IMR-90 (cell line): ENCODE measurements around the gene CREG2. TPM values are rescaled to one million over a fixed set of nuclear protein-coding genes. Genes with fewer than 3 reads are reported as not detected.

Experiments
- ATAC-seq: fragments of 200-7000 bp; cut with Tn5 transposase; 2 replicates; pipeline ENCODE4 v1.9.1; 2020; ENCODE audit warnings: low read depth, mild to moderate bottlenecking, moderate library complexity
- BruUV-seq: library from RNA; stranded (reverse); fragments of 400-500 nt; replicated peaks from 2 replicates; lab custom pipeline; 2021; lab: Mats Ljungman, UMichigan
- CTCF ChIA-PET: fragments of 300-600 bp; formaldehyde crosslinking; extraction: SDS; loops from one replicate; lab custom pipeline; 2021; ENCODE audit warnings: antibody characterized with exemption; lab: Yijun Ruan, JAX
- POLR2A ChIA-PET: fragments of 300-600 bp; sonication (Branson Sonifier 250); formaldehyde crosslinking; loops from one replicate; lab custom pipeline; 2022; ENCODE audit warnings: antibody characterized with exemption; ENCODE audit not compliant: unreplicated experiment; lab: Charles Lee
- DNase-seq: peaks from one replicate; pipeline ENCODE4 v3.0.0; 2013
- H2AFZ ChIP-seq: replicated peaks from 2 replicates; pipeline ENCODE3; 2013; ENCODE audit warnings: low read length, mild to moderate bottlenecking; ENCODE audit not compliant: poor library complexity
- H2AK5ac ChIP-seq: 2 replicates; pipeline ENCODE4 v1.6.1; 2013; ENCODE audit warnings: low read depth, low read length, inconsistent platforms
- H2AK9ac ChIP-seq: replicated peaks from 2 replicates; pipeline ENCODE3; 2013; ENCODE audit warnings: mild to moderate bottlenecking, low read depth, low read length, moderate library complexity; ENCODE audit not compliant: poor library complexity
- H2BK120ac ChIP-seq: 2 replicates; pipeline ENCODE4 v1.6.1; 2013; ENCODE audit warnings: low read depth, low read length, inconsistent platforms
- H2BK15ac ChIP-seq: 3 replicates; pipeline ENCODE4 v1.6.1; 2013; ENCODE audit warnings: low read depth, low read length, inconsistent platforms
- H2BK20ac ChIP-seq: 2 replicates; pipeline ENCODE4 v1.6.1; 2013; ENCODE audit warnings: low read depth, mild to moderate bottlenecking, inconsistent platforms, low read length, moderate library complexity
- H2BK5ac ChIP-seq: 2 replicates; pipeline ENCODE4 v1.6.1; 2013; ENCODE audit warnings: mild to moderate bottlenecking, low read depth, low read length, inconsistent platforms; ENCODE audit not compliant: poor library complexity, severe bottlenecking
- H3K14ac ChIP-seq: replicated peaks from 2 replicates; pipeline ENCODE4 v1.6.1; 2013; ENCODE audit warnings: low read depth, low read length, inconsistent platforms
- H3K18ac ChIP-seq: 2 replicates; pipeline ENCODE4 v1.6.1; 2013; ENCODE audit warnings: low read depth, low read length, control low read depth
- H3K23ac ChIP-seq: 2 replicates; pipeline ENCODE4 v1.6.1; 2013; ENCODE audit warnings: low read depth, low read length, inconsistent platforms
- H3K27ac ChIP-seq: 2 replicates; pipeline ENCODE4 v1.5.1; 2013; ENCODE audit warnings: mild to moderate bottlenecking, control low read depth, low read length; ENCODE audit not compliant: insufficient read depth
- H3K27me3 ChIP-seq: 2 replicates; pipeline ENCODE4 v1.6.1; 2013; ENCODE audit warnings: low read length; ENCODE audit not compliant: control insufficient read depth, insufficient read depth
- H3K36me3 ChIP-seq: 2 replicates; pipeline ENCODE4 v1.6.1; 2013; ENCODE audit warnings: low read length, mixed read lengths; ENCODE audit not compliant: control insufficient read depth, insufficient read depth
- H3K4ac ChIP-seq: 2 replicates; pipeline ENCODE4 v1.6.1; 2013; ENCODE audit warnings: low read depth, low read length, inconsistent platforms
- H3K4me1 ChIP-seq: 2 replicates; pipeline ENCODE4 v1.6.1; 2013; ENCODE audit warnings: low read length, mixed read lengths; ENCODE audit not compliant: control insufficient read depth, insufficient read depth
- H3K4me2 ChIP-seq: 2 replicates; pipeline ENCODE4 v1.6.1; 2013; ENCODE audit warnings: low read depth, mild to moderate bottlenecking, control low read depth, low read length, moderate library complexity
- H3K4me3 ChIP-seq: 2 replicates; pipeline ENCODE4 v1.5.1; 2013; ENCODE audit warnings: low read depth, mild to moderate bottlenecking, control low read depth, low read length, moderate library complexity; ENCODE audit not compliant: insufficient read depth
- H3K56ac ChIP-seq: 2 replicates; pipeline ENCODE4 v1.6.1; 2013; ENCODE audit warnings: low read length, inconsistent platforms; ENCODE audit not compliant: insufficient read depth; ENCODE audit errors: extremely low read depth
- H3K79me1 ChIP-seq, 2 experiments: 2 replicates each; pipeline ENCODE4 v1.6.1; 2013; ENCODE audit warnings: low read length in 2 of 2, inconsistent platforms in 1 of 2, low read depth in 1 of 2
- H3K9ac ChIP-seq: 2 replicates; pipeline ENCODE4 v1.6.1; 2013; ENCODE audit warnings: low read depth, low read length, control low read depth
- H3K9me1 ChIP-seq: 2 replicates; pipeline ENCODE4 v1.6.1; 2013; ENCODE audit warnings: low read length, inconsistent platforms; ENCODE audit not compliant: insufficient read depth
- H3K9me3 ChIP-seq: 2 replicates; pipeline ENCODE4 v1.6.1; 2013; ENCODE audit warnings: low read length; ENCODE audit not compliant: control insufficient read depth, insufficient read depth
- H4K20me1 ChIP-seq: 2 replicates; pipeline ENCODE4 v1.6.1; 2013; ENCODE audit warnings: low read length, inconsistent platforms; ENCODE audit not compliant: insufficient read depth
- H4K5ac ChIP-seq: 2 replicates; pipeline ENCODE4 v1.6.1; 2013; ENCODE audit warnings: mild to moderate bottlenecking, low read depth, low read length, control low read depth
- H4K8ac ChIP-seq, 2 experiments: 2 replicates each; pipeline ENCODE4 v1.6.1; 2013; ENCODE audit warnings: low read depth in 2 of 2, low read length in 2 of 2, control low read depth in 1 of 2, inconsistent platforms in 1 of 2
- H4K91ac ChIP-seq: 2 replicates; pipeline ENCODE4 v1.6.1; 2013; ENCODE audit warnings: low read depth, low read length, inconsistent platforms; ENCODE audit not compliant: insufficient read depth
- CEBPB ChIP-seq: IDR thresholded peaks from 2 replicates; pipeline ENCODE4 v1.6.1; 2012; ENCODE audit warnings: low read depth, low read length, improper control_type of control experiment
- CHD1 ChIP-seq: IDR thresholded peaks from 2 replicates; pipeline ENCODE4 v1.6.1; 2012; ENCODE audit warnings: low read depth, low read length, improper control_type of control experiment
- FOS ChIP-seq: fragments of 150-350 bp; IDR thresholded peaks from 2 replicates; pipeline ENCODE4 v1.6.1; 2016; ENCODE audit warnings: low read depth, low read length
- MAFK ChIP-seq: IDR thresholded peaks from 2 replicates; pipeline ENCODE4 v1.6.1; 2012; ENCODE audit warnings: low read depth, low read length, improper control_type of control experiment
- MAZ ChIP-seq: IDR thresholded peaks from 2 replicates; pipeline ENCODE4 v1.6.1; 2012; ENCODE audit warnings: low read depth, mild to moderate bottlenecking, low read length, improper control_type of control experiment, moderate library complexity, borderline replicate concordance
- MXI1 ChIP-seq: IDR thresholded peaks from 2 replicates; pipeline ENCODE4 v1.6.1; 2012; ENCODE audit warnings: low read depth, mild to moderate bottlenecking, low read length, moderate library complexity, borderline replicate concordance
- NFE2L2 ChIP-seq: fragments of 150-350 bp; IDR thresholded peaks from 2 replicates; pipeline ENCODE4 v1.6.1; 2016; ENCODE audit warnings: low read depth, mild to moderate bottlenecking, low read length
- POLR2A ChIP-seq: IDR thresholded peaks from 2 replicates; pipeline ENCODE4 v1.6.1; 2012; ENCODE audit warnings: mild to moderate bottlenecking, low read depth, low read length
- RAD21 ChIP-seq: IDR thresholded peaks from 2 replicates; pipeline ENCODE4 v1.6.1; 2012; ENCODE audit warnings: low read length, improper control_type of control experiment
- RCOR1 ChIP-seq: IDR thresholded peaks from 2 replicates; pipeline ENCODE4 v1.6.1; 2012; ENCODE audit warnings: mild to moderate bottlenecking, low read length, improper control_type of control experiment; ENCODE audit not compliant: insufficient replicate concordance
- RFX5 ChIP-seq: IDR thresholded peaks from 2 replicates; pipeline ENCODE4 v1.8.0; 2012; ENCODE audit warnings: low read depth, mild to moderate bottlenecking, low read length, moderate library complexity
- SMC3 ChIP-seq: fragments of 150-350 bp; IDR thresholded peaks from 2 replicates; pipeline ENCODE4 v1.6.1; 2016; ENCODE audit warnings: low read depth, mild to moderate bottlenecking, antibody characterized with exemption, low read length, moderate library complexity
- WGBS, 2 experiments: methylation state at CpG; one replicate each; pipeline versions ENCODE4 v1.1.5 to v1.1.7; 2013; ENCODE audit warnings: missing lambda C conversion rate in 2 of 2; ENCODE audit not compliant: insufficient read length in 1 of 2; ENCODE audit errors: extremely low coverage in 2 of 2; 5-methylcytosine and 5-hydroxymethylcytosine counted together
- dilution Hi-C: fragments of 300-500 bp; cut with HindIII; formaldehyde crosslinking; loops from one replicate; pipeline ENCODE4 v1.14.3; 2018; ENCODE audit warnings: low sequenced_read_pairs; ENCODE audit not compliant: unreplicated experiment
- in situ Hi-C: fragments of 300-500 bp; cut with MboI; formaldehyde crosslinking; loops from 3 replicates; pipeline ENCODE4 v1.14.3; 2019; ENCODE audit warnings: low sequenced_read_pairs, inconsistent platforms, mixed read lengths
- intact Hi-C: fragments of 100-400 bp; cut with micrococcal nuclease; formaldehyde crosslinking; loops from 2 replicates; pipeline ENCODE4 v1.10.0; 2022
- polyA plus RNA-seq, 3 experiments: library from polyadenylated mRNA; depleted of rRNA; stranded (reverse); fragments of >200 nt; gene quantifications; 2 replicates each; pipeline ENCODE4 v1.2.3, GENCODE V29; 2012; ENCODE audit warnings: low replicate concordance in 1 of 3
- total RNA-seq: library from RNA; depleted of rRNA; stranded (reverse); fragments of >200 nt; gene quantifications from 2 replicates; pipeline ENCODE4 v1.2.3, GENCODE V29; 2012
- TF ChIP-seq, protein P1 (sequence below): fragments of 150-350 bp; IDR thresholded peaks from 2 replicates; pipeline ENCODE4 v1.6.1; 2017; ENCODE audit warnings: mild to moderate bottlenecking, antibody characterized with exemption, low read length, low read depth
- TF ChIP-seq, protein P2 (sequence below): conservative IDR thresholded peaks from 2 replicates; pipeline ENCODE4 v1.5.1; 2012; ENCODE audit warnings: mild to moderate bottlenecking, low read depth, low read length, improper control_type of control experiment
- TF ChIP-seq, protein P3 (sequence below): fragments of 150-350 bp; IDR thresholded peaks from 2 replicates; pipeline ENCODE4 v1.6.1; 2016; ENCODE audit warnings: low read depth, mild to moderate bottlenecking, low read length, moderate library complexity, borderline replicate concordance

The CREG2 gene
- total and polyA plus RNA-seq, 2 of the 4 experiments (the other 2 are of a cell fraction), result 0.17 TPM; not detected in 1

DNA sequence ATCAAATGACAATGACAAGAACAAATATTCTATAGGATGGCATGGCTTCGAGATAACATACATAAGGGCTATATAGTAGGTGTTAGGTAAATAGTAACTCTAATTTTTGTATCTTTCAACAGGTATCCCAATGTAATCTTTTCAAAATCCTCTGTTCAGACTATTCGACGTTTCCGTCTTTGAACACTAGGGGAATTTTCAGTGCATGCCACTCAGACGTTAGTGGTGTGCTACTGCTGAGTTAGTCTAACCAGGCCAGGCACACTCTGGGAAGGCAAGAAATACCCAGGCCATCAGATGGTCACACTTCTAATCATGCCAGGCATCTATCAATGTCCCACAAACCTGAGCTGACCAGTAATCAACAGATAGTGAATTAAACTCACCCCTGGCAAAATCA, 14.6 kb upstream of the CREG2 start:
- Histone ChIP-seq H3K14ac (no peak overlapping the region), H4K5ac (no peak overlapping the region), H3K4ac (no peak overlapping the region), H2AK5ac (no peak overlapping the region), H3K9ac (no peak overlapping the region), H2AFZ (no peak overlapping the region), H3K23ac (no peak overlapping the region), H3K27ac (no peak overlapping the region), H4K91ac (no peak overlapping the region), H3K4me3 (no peak overlapping the region), H3K27me3 (no peaks in the 10 kb centered on the region), H2AK9ac (no peak overlapping the region), H3K4me2 (no peak overlapping the region), H3K79me1 (no peaks in the 10 kb centered on the region), H4K20me1 (no peaks in the 10 kb centered on the region), H3K18ac (no peak overlapping the region), H3K9me1 (no peaks in the 10 kb centered on the region), H3K36me3 (no peaks in the 10 kb centered on the region), H3K56ac (no peak overlapping the region), H3K4me1 (peaks cover 2% of the 10 kb centered on the region; the same call in 1 of the 2 replicates), H2BK5ac (no peak overlapping the region), H3K9me3 (no peaks in the 10 kb centered on the region), H4K8ac (no peak overlapping the region), H2BK120ac (no peak overlapping the region), H2BK20ac (no peak overlapping the region), H2BK15ac (no peak overlapping the region)
- CTCF ChIA-PET, result no interaction called here
- no TSS peak for BruUV-seq
- dilution Hi-C loops (no loop called here), in situ Hi-C loops (loop anchor here (10.0 kb wide), 1 partner anchor 433 kb away; no protein-coding TSS in a partner anchor), intact Hi-C loops (no loop called here)
- ATAC-seq (no peak), DNase-seq (no peak)
- WGBS, 2 experiments, result 83% methylated on average over 2 of the region's 5 CpGs; no CpG with 5 or more reads in 1 of the 2 experiments
- TF ChIP-seq NFE2L2 (no peak), RFX5 (no peak), CHD1 (no peak), RAD21 (no peak), SMC3 (no peak), MAZ (no peak), MAFK (no peak), FOS (no peak), RCOR1 (no peak), MXI1 (no peak), POLR2A (no peak), CEBPB (no peak)
- TF ChIP-seq, protein P1, sequence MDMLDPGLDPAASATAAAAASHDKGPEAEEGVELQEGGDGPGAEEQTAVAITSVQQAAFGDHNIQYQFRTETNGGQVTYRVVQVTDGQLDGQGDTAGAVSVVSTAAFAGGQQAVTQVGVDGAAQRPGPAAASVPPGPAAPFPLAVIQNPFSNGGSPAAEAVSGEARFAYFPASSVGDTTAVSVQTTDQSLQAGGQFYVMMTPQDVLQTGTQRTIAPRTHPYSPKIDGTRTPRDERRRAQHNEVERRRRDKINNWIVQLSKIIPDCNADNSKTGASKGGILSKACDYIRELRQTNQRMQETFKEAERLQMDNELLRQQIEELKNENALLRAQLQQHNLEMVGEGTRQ, result no peak
- TF ChIP-seq, protein P2, sequence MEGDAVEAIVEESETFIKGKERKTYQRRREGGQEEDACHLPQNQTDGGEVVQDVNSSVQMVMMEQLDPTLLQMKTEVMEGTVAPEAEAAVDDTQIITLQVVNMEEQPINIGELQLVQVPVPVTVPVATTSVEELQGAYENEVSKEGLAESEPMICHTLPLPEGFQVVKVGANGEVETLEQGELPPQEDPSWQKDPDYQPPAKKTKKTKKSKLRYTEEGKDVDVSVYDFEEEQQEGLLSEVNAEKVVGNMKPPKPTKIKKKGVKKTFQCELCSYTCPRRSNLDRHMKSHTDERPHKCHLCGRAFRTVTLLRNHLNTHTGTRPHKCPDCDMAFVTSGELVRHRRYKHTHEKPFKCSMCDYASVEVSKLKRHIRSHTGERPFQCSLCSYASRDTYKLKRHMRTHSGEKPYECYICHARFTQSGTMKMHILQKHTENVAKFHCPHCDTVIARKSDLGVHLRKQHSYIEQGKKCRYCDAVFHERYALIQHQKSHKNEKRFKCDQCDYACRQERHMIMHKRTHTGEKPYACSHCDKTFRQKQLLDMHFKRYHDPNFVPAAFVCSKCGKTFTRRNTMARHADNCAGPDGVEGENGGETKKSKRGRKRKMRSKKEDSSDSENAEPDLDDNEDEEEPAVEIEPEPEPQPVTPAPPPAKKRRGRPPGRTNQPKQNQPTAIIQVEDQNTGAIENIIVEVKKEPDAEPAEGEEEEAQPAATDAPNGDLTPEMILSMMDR, result no peak
- TF ChIP-seq, protein P3, sequence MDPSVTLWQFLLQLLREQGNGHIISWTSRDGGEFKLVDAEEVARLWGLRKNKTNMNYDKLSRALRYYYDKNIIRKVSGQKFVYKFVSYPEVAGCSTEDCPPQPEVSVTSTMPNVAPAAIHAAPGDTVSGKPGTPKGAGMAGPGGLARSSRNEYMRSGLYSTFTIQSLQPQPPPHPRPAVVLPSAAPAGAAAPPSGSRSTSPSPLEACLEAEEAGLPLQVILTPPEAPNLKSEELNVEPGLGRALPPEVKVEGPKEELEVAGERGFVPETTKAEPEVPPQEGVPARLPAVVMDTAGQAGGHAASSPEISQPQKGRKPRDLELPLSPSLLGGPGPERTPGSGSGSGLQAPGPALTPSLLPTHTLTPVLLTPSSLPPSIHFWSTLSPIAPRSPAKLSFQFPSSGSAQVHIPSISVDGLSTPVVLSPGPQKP, result no peak
- POLR2A ChIA-PET, result no interaction called here
